Lung (tissue), 12 donors: ENCODE data around the gene AHRR. TPM values are rescaled to one million over a fixed set of nuclear protein-coding genes. Genes with fewer than 3 reads are reported as not detected.

Experiments used
- ATAC-seq: fragments of 200-7000 bp; cut with Tn5 transposase; one replicate; pipeline ENCODE4 v1.9.1; 2020; ENCODE audit warnings: moderate number of reproducible peaks; ENCODE audit not compliant: insufficient read depth, low FRiP score
- DNase-seq, 3 donors: peaks; one replicate each; pipeline ENCODE4 v3.0.0-alpha.2; 2013 to 2017
- H3K27ac ChIP-seq, 2 donors: one replicate each; pipeline ENCODE4 v1.5.1; 2013; ENCODE audit warnings: mild to moderate bottlenecking in 2 of 2, moderate library complexity in 2 of 2, control low read depth in 1 of 2, inconsistent platforms in 1 of 2, low read depth in 1 of 2, low read length in 1 of 2
- H3K27me3 ChIP-seq, 3 donors: one replicate each; pipeline ENCODE4 v1.5.1; 2013; ENCODE audit warnings: low read length in 2 of 3; ENCODE audit not compliant: control insufficient read depth in 3 of 3, insufficient read depth in 3 of 3
- H3K36me3 ChIP-seq, 4 donors: one replicate each; pipeline ENCODE4 v1.5.1; 2013; ENCODE audit warnings: low read length in 4 of 4, mild to moderate bottlenecking in 1 of 4, moderate library complexity in 1 of 4; ENCODE audit not compliant: control insufficient read depth in 4 of 4, insufficient read depth in 4 of 4
- H3K4me1 ChIP-seq, 5 donors: one replicate each; pipeline ENCODE4 v1.5.1; 2013; ENCODE audit warnings: low read length in 5 of 5, mild to moderate bottlenecking in 2 of 5, moderate library complexity in 1 of 5; ENCODE audit not compliant: control insufficient read depth in 5 of 5, insufficient read depth in 5 of 5
- H3K4me3 ChIP-seq: one replicate; pipeline ENCODE4 v1.5.1; 2013; ENCODE audit warnings: mild to moderate bottlenecking, control low read depth, moderate library complexity
- H3K9ac ChIP-seq, 2 donors: one replicate each; pipeline ENCODE4 v1.5.1; 2013; ENCODE audit warnings: low read length in 2 of 2, control low read depth in 1 of 2; ENCODE audit not compliant: insufficient read depth in 1 of 2
- H3K9me3 ChIP-seq, 4 donors: one replicate each; pipeline ENCODE4 v1.5.1; 2013; ENCODE audit warnings: low read length in 3 of 4, mild to moderate bottlenecking in 1 of 4, moderate library complexity in 1 of 4; ENCODE audit not compliant: control insufficient read depth in 4 of 4, insufficient read depth in 3 of 4
- WGBS, 2 donors: extraction: QIAGEN DNeasy Blood & Tissue Kit; methylation state at CpG; one replicate each; pipeline ENCODE4 v1.1.7; 2013; 5-methylcytosine and 5-hydroxymethylcytosine counted together
- polyA plus RNA-seq, 2 donors: library from polyadenylated mRNA; stranded (reverse); fragments of 200-250 nt; gene quantifications; one replicate each; pipeline ENCODE4 v1.2.1, GENCODE V29; 2013
- total RNA-seq, 2 donors: library from RNA; depleted of rRNA in 1 of 2; stranded (reverse); fragments of >200 nt in 1 of 2; gene quantifications; one replicate each; pipeline ENCODE4 v1.2.1, GENCODE V29; 2014 to 2021
- TF ChIP-seq, protein P1 (sequence below): IDR thresholded peaks from 2 replicates; pipeline ENCODE4 v1.5.1; 2012; ENCODE audit warnings: mild to moderate bottlenecking; ENCODE audit errors: control extremely low read depth, extremely low read depth
- donor health status: control.
- donor health status: control.
- donor health status: Bipolar disorder and iron deficiency.
- donor health status: healthy.
- donor health status: DM: yes; HTN: yes; CAD: no.

Gene AHRR
- total and polyA plus RNA-seq, 4 donors = 0.63 to 8.8 (median 2.8) TPM

DNA sequence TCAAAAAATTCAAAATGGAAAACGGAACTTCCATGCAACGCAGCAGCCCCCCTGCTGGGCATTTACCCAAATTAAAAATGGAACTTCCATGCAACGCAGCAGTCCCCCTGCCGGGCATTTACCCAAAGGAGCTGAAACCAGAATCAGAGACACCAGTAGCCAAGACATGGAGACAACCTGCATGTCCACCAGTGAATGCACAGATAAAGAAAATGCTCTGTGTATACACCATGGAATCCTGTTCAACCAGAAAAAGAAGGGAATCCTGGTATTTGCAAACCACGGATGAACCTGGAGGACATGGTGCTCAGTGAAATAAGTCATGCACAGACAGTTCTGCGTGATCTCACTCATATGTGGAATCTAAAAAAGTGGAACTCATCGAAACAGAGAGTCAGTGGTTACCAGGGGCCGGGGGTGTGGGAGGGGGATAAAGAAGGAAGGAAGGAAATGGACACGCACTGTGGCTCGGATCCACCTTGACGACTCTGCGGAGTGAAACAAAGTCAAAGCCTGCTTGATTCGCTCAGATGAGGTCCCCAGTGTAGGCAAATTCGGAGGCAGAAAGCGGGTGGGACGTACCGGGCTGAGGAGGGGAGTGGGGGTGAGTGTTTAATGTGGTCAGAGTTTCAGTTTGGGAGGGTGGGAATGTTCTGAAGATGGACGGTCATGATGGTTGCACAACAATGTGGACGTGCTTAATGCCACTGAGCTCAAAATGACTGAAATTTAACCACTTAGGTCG, 81.3 kb downstream of the AHRR start:
- no peaks in the 10 kb centered on the region for H3K9me3 ChIP-seq
- WGBS, 2 donors = 54 to 69% methylated on average over 20 of the region's 20 CpGs
- no peak overlapping the region for H3K4me3 ChIP-seq
- ATAC-seq (no peak), DNase-seq (no peak)
- no peaks in the 10 kb centered on the region for H3K36me3 ChIP-seq
- TF ChIP-seq, protein P1, sequence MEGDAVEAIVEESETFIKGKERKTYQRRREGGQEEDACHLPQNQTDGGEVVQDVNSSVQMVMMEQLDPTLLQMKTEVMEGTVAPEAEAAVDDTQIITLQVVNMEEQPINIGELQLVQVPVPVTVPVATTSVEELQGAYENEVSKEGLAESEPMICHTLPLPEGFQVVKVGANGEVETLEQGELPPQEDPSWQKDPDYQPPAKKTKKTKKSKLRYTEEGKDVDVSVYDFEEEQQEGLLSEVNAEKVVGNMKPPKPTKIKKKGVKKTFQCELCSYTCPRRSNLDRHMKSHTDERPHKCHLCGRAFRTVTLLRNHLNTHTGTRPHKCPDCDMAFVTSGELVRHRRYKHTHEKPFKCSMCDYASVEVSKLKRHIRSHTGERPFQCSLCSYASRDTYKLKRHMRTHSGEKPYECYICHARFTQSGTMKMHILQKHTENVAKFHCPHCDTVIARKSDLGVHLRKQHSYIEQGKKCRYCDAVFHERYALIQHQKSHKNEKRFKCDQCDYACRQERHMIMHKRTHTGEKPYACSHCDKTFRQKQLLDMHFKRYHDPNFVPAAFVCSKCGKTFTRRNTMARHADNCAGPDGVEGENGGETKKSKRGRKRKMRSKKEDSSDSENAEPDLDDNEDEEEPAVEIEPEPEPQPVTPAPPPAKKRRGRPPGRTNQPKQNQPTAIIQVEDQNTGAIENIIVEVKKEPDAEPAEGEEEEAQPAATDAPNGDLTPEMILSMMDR = no peak
- no peak overlapping the region for H3K27ac ChIP-seq
- no peaks in the 10 kb centered on the region for H3K27me3 ChIP-seq
- no peak overlapping the region for H3K9ac ChIP-seq
- peaks cover 0 to 19% (median 10%) of the 10 kb centered on the region in 5 donors for H3K4me1 ChIP-seq

DNA sequence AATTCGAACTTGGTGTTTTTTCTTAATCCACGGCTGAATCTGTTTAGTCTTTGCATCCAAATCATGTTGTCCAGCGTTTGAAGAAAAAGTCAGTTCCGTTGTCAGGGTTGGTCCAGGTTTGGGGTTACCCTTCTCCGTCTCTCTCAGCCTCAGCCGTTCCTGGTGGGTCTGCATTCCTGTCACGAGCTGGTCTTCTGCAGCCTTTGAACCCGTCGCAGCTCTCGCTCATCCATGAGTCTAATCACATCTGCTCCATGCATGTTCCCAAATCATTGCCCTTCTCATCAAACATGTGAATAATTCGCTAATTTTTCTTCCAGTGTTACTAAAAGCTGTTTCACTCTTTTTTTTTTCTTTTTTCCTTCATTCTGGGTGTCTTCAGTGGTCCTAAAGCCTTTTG, 82.5 kb downstream of the AHRR start:
- TF ChIP-seq, protein P1 = no peak
- no peak for DNase-seq

DNA sequence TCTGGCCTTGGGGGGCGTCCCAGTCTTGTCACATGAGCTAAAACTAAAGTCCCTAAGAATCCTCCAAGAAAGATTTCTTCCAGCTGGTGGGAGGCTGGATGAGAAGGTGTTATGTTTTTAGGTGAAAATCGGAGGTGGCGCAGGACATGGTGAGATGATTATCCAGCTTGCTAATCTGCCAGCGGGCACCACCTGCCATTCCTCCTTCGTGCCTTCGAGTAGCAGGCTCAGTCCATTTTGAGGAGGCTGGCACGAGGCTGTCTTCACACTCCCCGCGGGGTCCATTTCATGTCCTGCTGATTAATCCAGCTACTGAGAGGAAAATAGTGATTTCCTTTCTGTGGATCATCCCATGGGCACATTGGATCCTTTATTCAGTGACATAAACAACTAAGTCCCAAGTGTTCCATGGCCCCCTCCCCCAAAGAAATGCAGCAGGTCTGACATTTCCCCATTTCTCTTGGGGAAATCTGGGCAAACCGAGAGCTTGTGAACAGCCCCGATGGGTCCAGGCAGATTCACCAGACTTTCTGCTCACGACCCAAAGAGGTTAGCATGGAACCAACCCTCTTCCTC, 83.2 kb downstream of the AHRR start:
- TF ChIP-seq, protein P1 = no peak
- H3K4me1 ChIP-seq = peaks cover 0 to 10% (median 5%) of the 10 kb centered on the region in 5 donors
- H3K27me3 ChIP-seq = no peaks in the 10 kb centered on the region
- no peak overlapping the region for H3K9ac ChIP-seq
- no peaks in the 10 kb centered on the region for H3K9me3 ChIP-seq
- no peaks in the 10 kb centered on the region for H3K36me3 ChIP-seq
- H3K27ac ChIP-seq = no peak overlapping the region
- no peak overlapping the region for H3K4me3 ChIP-seq
- 88 to 92% methylated on average over 12 of the region's 12 CpGs for WGBS, 2 donors
- DNase-seq = no peak
- no peak for ATAC-seq

More for the DNA sequence above, 82.5 kb downstream of the AHRR start:
- no peaks in the 10 kb centered on the region for H3K9me3 ChIP-seq
- H3K9ac ChIP-seq = no peak overlapping the region
- no peak for ATAC-seq
- no peak overlapping the region for H3K27ac ChIP-seq
- H3K4me3 ChIP-seq = no peak overlapping the region
- H3K27me3 ChIP-seq = no peaks in the 10 kb centered on the region
- peaks cover 0 to 18% (median 10%) of the 10 kb centered on the region in 5 donors for H3K4me1 ChIP-seq
- 94% methylated on average over 11 of the region's 11 CpGs for WGBS, 2 donors
- no peaks in the 10 kb centered on the region for H3K36me3 ChIP-seq
